HepG2 (cell line): ENCODE results near the gene ROMO1. TPM values are rescaled to one million over a fixed set of nuclear protein-coding genes. Genes with fewer than 3 reads are reported as not detected.

Experiments
- AHDC1 ChIP-seq: sonication (generic); formaldehyde crosslinking; IDR thresholded peaks from 2 replicates; pipeline ENCODE4 v1.5.1; 2020; ENCODE audit warnings: mild to moderate bottlenecking, missing genetic modification reagents, borderline replicate concordance
- GLI4 ChIP-seq: sonication (generic); formaldehyde crosslinking; IDR thresholded peaks from 2 replicates; pipeline ENCODE4 v1.5.1; 2020; ENCODE audit warnings: missing genetic modification reagents, mild to moderate bottlenecking, moderate library complexity, borderline replicate concordance
- KDM5A ChIP-seq: fragments of 200-600 bp; sonication (generic); IDR thresholded peaks from 2 replicates; pipeline ENCODE4 v1.7.0; 2018; ENCODE audit warnings: antibody characterized with exemption, mild to moderate bottlenecking, low read length, borderline replicate concordance
- LBX2 ChIP-seq: sonication (generic); formaldehyde crosslinking; IDR thresholded peaks from 2 replicates; pipeline ENCODE4 v1.5.0; 2020; ENCODE audit warnings: missing genetic modification reagents, mild to moderate bottlenecking, borderline replicate concordance
- NR3C1 ChIP-seq: sonication (generic); formaldehyde crosslinking; IDR thresholded peaks from 2 replicates; pipeline ENCODE4 v1.4.0; 2020; ENCODE audit warnings: missing genetic modification reagents
- REST ChIP-seq, 2 experiments: IDR thresholded peaks; 2 replicates each; pipeline ENCODE4 v1.6.1; 2011 to 2012; ENCODE audit warnings: low read length in 2 of 2, borderline replicate concordance in 1 of 2, low read depth in 1 of 2, mild to moderate bottlenecking in 1 of 2, moderate library complexity in 1 of 2
- SMAD1 ChIP-seq: sonication (generic); formaldehyde crosslinking; IDR thresholded peaks from 2 replicates; pipeline ENCODE4 v1.4.0; 2020; ENCODE audit warnings: missing genetic modification reagents, low read depth, mild to moderate bottlenecking, borderline replicate concordance
- SP4 ChIP-seq: sonication (generic); formaldehyde crosslinking; IDR thresholded peaks from 2 replicates; pipeline ENCODE4 v1.8.1; 2023; ENCODE audit warnings: mild to moderate bottlenecking, missing genetic modification reagents
- ZBTB3 ChIP-seq: sonication (generic); formaldehyde crosslinking; IDR thresholded peaks from 2 replicates; pipeline ENCODE4 v1.4.0; 2020; ENCODE audit warnings: low read depth, mild to moderate bottlenecking, moderate library complexity, missing genetic modification reagents, borderline replicate concordance
- ZNF503 ChIP-seq: sonication (generic); formaldehyde crosslinking; IDR thresholded peaks from 2 replicates; pipeline ENCODE4 v1.4.0; 2020; ENCODE audit warnings: missing genetic modification reagents
- ZNF570 ChIP-seq: sonication (generic); formaldehyde crosslinking; IDR thresholded peaks from 2 replicates; pipeline ENCODE4 v1.4.0; 2020; ENCODE audit warnings: mild to moderate bottlenecking, missing genetic modification reagents, borderline replicate concordance
- ZNF713 ChIP-seq: sonication (generic); formaldehyde crosslinking; IDR thresholded peaks from 2 replicates; pipeline ENCODE4 v1.4.0; 2020; ENCODE audit warnings: mild to moderate bottlenecking, missing genetic modification reagents
- polyA plus RNA-seq, 8 experiments: library from polyadenylated mRNA; depleted of rRNA in 3 of 8; stranded (reverse) in 7 of 8; unstranded in 1 of 8; fragments of >200 nt; fragmentation: Illumina TruSeq in 4 of 8; extraction: Trizol in 4 of 8; gene quantifications; 2 replicates each; pipeline versions ENCODE4 v1.2.1 to v1.2.3, GENCODE V29; 2011 to 2016; ENCODE audit warnings: low read depth in 4 of 8, missing spikeins in 1 of 8, mixed read lengths in 1 of 8; ENCODE audit not compliant: insufficient read depth in 1 of 8
- total RNA-seq, 5 experiments: library from RNA; depleted of rRNA; stranded (reverse); fragments of >200 nt; fragmentation: Illumina TruSeq; extraction: Trizol; gene quantifications; 2 replicates each; pipeline ENCODE4 v1.2.3, GENCODE V29; 2016; ENCODE audit warnings: low read depth in 1 of 5

ROMO1 gene
- total and polyA plus RNA-seq, 2 of the 13 experiments (the other 11 are each of a cell fraction or from before 2014, with no cell fraction given), result 636 to 755 TPM

GRCh38 chr20:35741892-35742740 lies 42.9 kb downstream of the ROMO1 start, which contains the start of gene RBM39 (continued):
- peak in 1 of 2 experiments; percentile 84; a peak in 2 of 4 replicates for TF ChIP-seq REST (IDR thresholded peaks at IDR 0.05; ENCODE audit: borderline replicate concordance in 1 of 2, low read depth in 1 of 2, low read length in 2 of 2)
- TF ChIP-seq SMAD1, result peak; percentile 91; the same call in 1 of the 2 replicates
- TF ChIP-seq ZBTB3, result 0 out of 2 replicates have a peak, but pooled peaks have one; percentile 68
- TF ChIP-seq GLI4 (CRISPR knock-in tag), result peak; percentile 99
- peak; percentile 94 for TF ChIP-seq ZNF503
- TF ChIP-seq NR3C1 (CRISPR knock-in tag), result no peak
- peak; percentile 75 for TF ChIP-seq SP4 (CRISPR knock-in tag)
- TF ChIP-seq LBX2 (CRISPR knock-in tag), result peak; percentile 95; the same call in 1 of the 2 replicates
- 0 out of 2 replicates have a peak, but pooled peaks have one; percentile 28 for TF ChIP-seq AHDC1 (CRISPR knock-in tag)
- peak; percentile 90; the same call in 1 of the 2 replicates for TF ChIP-seq ZNF713 (CRISPR knock-in tag)
- TF ChIP-seq KDM5A, result peak; percentile 83; the same call in 1 of the 2 replicates
- peak; percentile 80 for TF ChIP-seq ZNF570 (CRISPR knock-in tag)
